K562 (cell line): Measurements from ENCODE around the gene KCNQ4. TPM values are rescaled to one million over a fixed set of nuclear protein-coding genes. Genes with fewer than 3 reads are reported as not detected.
A peak's percentile ranks its signal among the peaks of the same experiment; 100 is the strongest.

Source experiments
- ARID1B ChIP-seq: fragments of 450-650 bp; IDR thresholded peaks from 2 replicates; pipeline ENCODE4 v1.6.1; 2016; ENCODE audit warnings: antibody characterized with exemption, mild to moderate bottlenecking, inconsistent platforms
- CEBPG ChIP-seq, 3 experiments: fragments of 200-800 bp in 1 of 3; sonication (Bioruptor generic) in 1 of 3; sonication (generic) in 1 of 3; formaldehyde crosslinking in 1 of 3; IDR thresholded peaks in 2 of 3; conservative IDR thresholded peaks in 1 of 3; 2 replicates each; pipeline versions ENCODE4 v1.6.1 to v1.8.0; 2016 to 2022; ENCODE audit warnings: missing compliant biosample characterization in 2 of 3, missing genetic modification characterization in 2 of 3, mild to moderate bottlenecking in 1 of 3, missing genetic modification reagents in 1 of 3
- E2F3 ChIP-seq: fragments of 250-450 bp; sonication (Bioruptor Pico); IDR thresholded peaks from 2 replicates; pipeline ENCODE4 v1.4.0; 2020; ENCODE audit warnings: mild to moderate bottlenecking
- MTA3 ChIP-seq: fragments of 450-650 bp; formaldehyde crosslinking; IDR thresholded peaks from 2 replicates; pipeline ENCODE4 v1.6.1; 2017; ENCODE audit warnings: mild to moderate bottlenecking, borderline replicate concordance
- PHF21A ChIP-seq: fragments of 450-650 bp; IDR thresholded peaks from 2 replicates; pipeline ENCODE4 v1.6.1; 2017; ENCODE audit warnings: low read depth, borderline replicate concordance
- POLR2G ChIP-seq: fragments of 200-400 bp; formaldehyde crosslinking; IDR thresholded peaks from 2 replicates; pipeline ENCODE4 v1.6.1; 2017; ENCODE audit warnings: low read depth, mild to moderate bottlenecking, antibody characterized with exemption, low read length, moderate library complexity
- RCOR1 ChIP-seq, 2 experiments: IDR thresholded peaks; 2 replicates each; pipeline ENCODE4 v1.6.1; 2012; ENCODE audit warnings: low read depth in 2 of 2, low read length in 2 of 2, borderline replicate concordance in 1 of 2, improper control_type of control experiment in 1 of 2
- SMARCB1 ChIP-seq: IDR thresholded peaks from 2 replicates; pipeline ENCODE4 v1.6.1; 2011; ENCODE audit warnings: improper control_type of control experiment, low read depth; ENCODE audit not compliant: insufficient read length
- SMARCE1 ChIP-seq: fragments of 450-650 bp; IDR thresholded peaks from 2 replicates; pipeline ENCODE4 v1.7.1; 2016; ENCODE audit warnings: mild to moderate bottlenecking
- TAF9B ChIP-seq: fragments of 450-650 bp; IDR thresholded peaks from 2 replicates; pipeline ENCODE4 v1.6.1; 2018; ENCODE audit warnings: mild to moderate bottlenecking; ENCODE audit not compliant: partially characterized antibody
- TBL1XR1 ChIP-seq, 2 experiments: IDR thresholded peaks; 2 replicates each; pipeline ENCODE4 v1.6.1; 2012; ENCODE audit warnings: improper control_type of control experiment in 2 of 2, low read length in 2 of 2, mild to moderate bottlenecking in 1 of 2
- U2AF1 ChIP-seq: fragments of 200-400 bp; formaldehyde crosslinking; optimal IDR thresholded peaks from 2 replicates; pipeline ENCODE3; 2017; ENCODE audit warnings: mild to moderate bottlenecking, low read depth, low read length, moderate library complexity
- ZNF253 ChIP-seq: fragments of 250-450 bp; sonication (Bioruptor Pico); conservative IDR thresholded peaks from 2 replicates; pipeline ENCODE4 v1.6.1; 2021; ENCODE audit warnings: mild to moderate bottlenecking
- polyA plus RNA-seq, 8 experiments: library from polyadenylated mRNA; depleted of rRNA in 4 of 8; stranded (reverse) in 5 of 8; unstranded in 3 of 8; fragments of >200 nt; fragmentation: Nextera tagmentation in 2 of 8; fragmentation: Illumina TruSeq in 1 of 8; extraction: Ambion mirVana in 2 of 8; extraction: Trizol in 1 of 8; gene quantifications; 2 replicates each; pipeline versions ENCODE4 v1.2.1 to v1.2.3, GENCODE V29; 2011 to 2014; ENCODE audit warnings: inconsistent platforms in 1 of 8, missing spikeins in 1 of 8
- total RNA-seq, 7 experiments: library from RNA; depleted of rRNA in 6 of 7; stranded (reverse); fragments of >200 nt in 6 of 7; fragmentation: Illumina TruSeq in 2 of 7; extraction: Trizol in 2 of 7; gene quantifications; 2 replicates each; pipeline versions ENCODE4 v1.2.1 to v1.2.3, GENCODE V29; 2011 to 2021; ENCODE audit warnings: low replicate concordance in 1 of 7
- TF ChIP-seq, protein P1 (sequence below): fragments of 450-650 bp; IDR thresholded peaks from 2 replicates; pipeline ENCODE4 v1.6.1; 2017; ENCODE audit warnings: antibody characterized with exemption, mild to moderate bottlenecking
- TF ChIP-seq, protein P2 (sequence below): fragments of 450-650 bp; IDR thresholded peaks from 2 replicates; pipeline ENCODE4 v1.6.1; 2016
- TF ChIP-seq, protein P3 (sequence below), 2 experiments: fragments of 450-650 bp; conservative IDR thresholded peaks; 2 replicates each; pipeline ENCODE4 v1.6.1; 2017; ENCODE audit warnings: mild to moderate bottlenecking in 2 of 2, moderate library complexity in 2 of 2
- TF ChIP-seq, protein P4 (sequence below): sonication (generic); formaldehyde crosslinking; IDR thresholded peaks from 2 replicates; pipeline ENCODE4 v1.8.0; 2022; ENCODE audit warnings: mild to moderate bottlenecking, missing genetic modification reagents
- TF ChIP-seq, protein P5 (sequence below): IDR thresholded peaks from 2 replicates; pipeline ENCODE4 v1.6.1; 2014; ENCODE audit warnings: antibody characterized with exemption

The KCNQ4 gene
- total and polyA plus RNA-seq, 9 of the 15 experiments (the other 6 are each of a cell fraction or from before 2014, with no cell fraction given) = 0.07 to 4.1 (median 0.79) TPM

DNA sequence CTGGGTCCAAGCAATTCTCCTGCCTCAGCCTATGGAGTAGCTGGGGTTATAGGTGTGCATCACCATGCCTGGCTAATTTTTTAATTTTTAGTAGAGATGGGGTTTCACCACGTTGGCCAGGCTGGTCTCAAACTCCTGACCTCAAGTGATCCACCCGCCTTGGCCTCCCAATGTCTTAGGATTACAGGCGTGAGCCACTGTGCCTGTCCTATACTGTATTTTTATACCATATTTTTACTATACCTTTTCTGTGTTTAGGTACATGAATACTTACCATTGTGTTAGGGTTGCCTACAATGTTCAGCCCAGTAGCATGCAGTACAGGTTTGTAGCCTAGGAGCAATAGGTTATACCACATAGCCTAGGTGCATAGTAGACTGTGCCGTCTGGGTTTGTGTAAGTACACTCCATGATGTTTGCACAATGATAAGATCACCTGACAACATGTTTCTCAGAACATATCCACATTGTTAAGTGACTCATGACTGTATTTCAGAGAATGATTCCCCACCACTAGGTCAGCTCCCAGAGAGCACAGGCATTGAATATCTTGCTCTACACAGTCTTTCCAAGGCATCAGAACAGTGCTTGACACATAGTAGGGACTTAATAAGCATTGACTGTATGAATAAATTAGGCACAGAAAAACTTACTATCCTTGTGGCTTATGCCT, 84.6 kb downstream of the KCNQ4 start (continued):
- TF ChIP-seq, protein P1, sequence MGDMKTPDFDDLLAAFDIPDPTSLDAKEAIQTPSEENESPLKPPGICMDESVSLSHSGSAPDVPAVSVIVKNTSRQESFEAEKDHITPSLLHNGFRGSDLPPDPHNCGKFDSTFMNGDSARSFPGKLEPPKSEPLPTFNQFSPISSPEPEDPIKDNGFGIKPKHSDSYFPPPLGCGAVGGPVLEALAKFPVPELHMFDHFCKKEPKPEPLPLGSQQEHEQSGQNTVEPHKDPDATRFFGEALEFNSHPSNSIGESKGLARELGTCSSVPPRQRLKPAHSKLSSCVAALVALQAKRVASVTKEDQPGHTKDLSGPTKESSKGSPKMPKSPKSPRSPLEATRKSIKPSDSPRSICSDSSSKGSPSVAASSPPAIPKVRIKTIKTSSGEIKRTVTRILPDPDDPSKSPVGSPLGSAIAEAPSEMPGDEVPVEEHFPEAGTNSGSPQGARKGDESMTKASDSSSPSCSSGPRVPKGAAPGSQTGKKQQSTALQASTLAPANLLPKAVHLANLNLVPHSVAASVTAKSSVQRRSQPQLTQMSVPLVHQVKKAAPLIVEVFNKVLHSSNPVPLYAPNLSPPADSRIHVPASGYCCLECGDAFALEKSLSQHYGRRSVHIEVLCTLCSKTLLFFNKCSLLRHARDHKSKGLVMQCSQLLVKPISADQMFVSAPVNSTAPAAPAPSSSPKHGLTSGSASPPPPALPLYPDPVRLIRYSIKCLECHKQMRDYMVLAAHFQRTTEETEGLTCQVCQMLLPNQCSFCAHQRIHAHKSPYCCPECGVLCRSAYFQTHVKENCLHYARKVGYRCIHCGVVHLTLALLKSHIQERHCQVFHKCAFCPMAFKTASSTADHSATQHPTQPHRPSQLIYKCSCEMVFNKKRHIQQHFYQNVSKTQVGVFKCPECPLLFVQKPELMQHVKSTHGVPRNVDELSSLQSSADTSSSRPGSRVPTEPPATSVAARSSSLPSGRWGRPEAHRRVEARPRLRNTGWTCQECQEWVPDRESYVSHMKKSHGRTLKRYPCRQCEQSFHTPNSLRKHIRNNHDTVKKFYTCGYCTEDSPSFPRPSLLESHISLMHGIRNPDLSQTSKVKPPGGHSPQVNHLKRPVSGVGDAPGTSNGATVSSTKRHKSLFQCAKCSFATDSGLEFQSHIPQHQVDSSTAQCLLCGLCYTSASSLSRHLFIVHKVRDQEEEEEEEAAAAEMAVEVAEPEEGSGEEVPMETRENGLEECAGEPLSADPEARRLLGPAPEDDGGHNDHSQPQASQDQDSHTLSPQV = peak; percentile 96
- TF ChIP-seq TAF9B = peak; percentile 12
- peak in 1 of 2 experiments; percentile 86; a peak in 2 of 4 replicates for TF ChIP-seq RCOR1 (IDR thresholded peaks at IDR 0.05; ENCODE audit: borderline replicate concordance in 1 of 2, low read depth in 2 of 2, low read length in 2 of 2)
- TF ChIP-seq PHF21A = no peak
- no peak for TF ChIP-seq ZNF253
- TF ChIP-seq MTA3 = peak; percentile 79
- peak; percentile 94 for TF ChIP-seq SMARCE1
- TF ChIP-seq SMARCB1 = no peak
- TF ChIP-seq, protein P2, sequence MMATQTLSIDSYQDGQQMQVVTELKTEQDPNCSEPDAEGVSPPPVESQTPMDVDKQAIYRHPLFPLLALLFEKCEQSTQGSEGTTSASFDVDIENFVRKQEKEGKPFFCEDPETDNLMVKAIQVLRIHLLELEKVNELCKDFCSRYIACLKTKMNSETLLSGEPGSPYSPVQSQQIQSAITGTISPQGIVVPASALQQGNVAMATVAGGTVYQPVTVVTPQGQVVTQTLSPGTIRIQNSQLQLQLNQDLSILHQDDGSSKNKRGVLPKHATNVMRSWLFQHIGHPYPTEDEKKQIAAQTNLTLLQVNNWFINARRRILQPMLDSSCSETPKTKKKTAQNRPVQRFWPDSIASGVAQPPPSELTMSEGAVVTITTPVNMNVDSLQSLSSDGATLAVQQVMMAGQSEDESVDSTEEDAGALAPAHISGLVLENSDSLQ = peak; percentile 72
- TF ChIP-seq POLR2G = no peak
- TF ChIP-seq, protein P3, sequence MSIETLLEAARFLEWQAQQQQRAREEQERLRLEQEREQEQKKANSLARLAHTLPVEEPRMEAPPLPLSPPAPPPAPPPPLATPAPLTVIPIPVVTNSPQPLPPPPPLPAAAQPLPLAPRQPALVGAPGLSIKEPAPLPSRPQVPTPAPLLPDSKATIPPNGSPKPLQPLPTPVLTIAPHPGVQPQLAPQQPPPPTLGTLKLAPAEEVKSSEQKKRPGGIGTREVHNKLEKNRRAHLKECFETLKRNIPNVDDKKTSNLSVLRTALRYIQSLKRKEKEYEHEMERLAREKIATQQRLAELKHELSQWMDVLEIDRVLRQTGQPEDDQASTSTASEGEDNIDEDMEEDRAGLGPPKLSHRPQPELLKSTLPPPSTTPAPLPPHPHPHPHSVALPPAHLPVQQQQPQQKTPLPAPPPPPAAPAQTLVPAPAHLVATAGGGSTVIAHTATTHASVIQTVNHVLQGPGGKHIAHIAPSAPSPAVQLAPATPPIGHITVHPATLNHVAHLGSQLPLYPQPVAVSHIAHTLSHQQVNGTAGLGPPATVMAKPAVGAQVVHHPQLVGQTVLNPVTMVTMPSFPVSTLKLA (conservative IDR thresholded peaks at IDR 0.05) = peak in 1 of 2 experiments; percentile 67; a peak in 2 of 4 replicates
- no peak for TF ChIP-seq CEBPG (CRISPR knock-in tag; IDR thresholded peaks at IDR 0.05)
- peak; percentile 70 to 71 for TF ChIP-seq CEBPG (tag; conservative IDR thresholded peaks at IDR 0.05 in 1 of 2, IDR thresholded peaks at IDR 0.05 in 1 of 2)
- TF ChIP-seq, protein P4, sequence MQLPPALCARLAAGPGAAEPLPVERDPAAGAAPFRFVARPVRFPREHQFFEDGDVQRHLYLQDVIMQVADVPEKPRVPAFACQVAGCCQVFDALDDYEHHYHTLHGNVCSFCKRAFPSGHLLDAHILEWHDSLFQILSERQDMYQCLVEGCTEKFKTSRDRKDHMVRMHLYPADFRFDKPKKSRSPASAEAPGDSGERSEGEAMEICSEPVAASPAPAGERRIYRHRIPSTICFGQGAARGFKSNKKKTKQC = no peak
- TF ChIP-seq E2F3 (CRISPR knock-in tag) = no peak
- TF ChIP-seq TBL1XR1 (IDR thresholded peaks at IDR 0.05; ENCODE audit: low read length in 2 of 2) = peak in 1 of 2 experiments; percentile 70; a peak in 2 of 4 replicates
- peak; percentile 90 for TF ChIP-seq ARID1B
- TF ChIP-seq, protein P5, sequence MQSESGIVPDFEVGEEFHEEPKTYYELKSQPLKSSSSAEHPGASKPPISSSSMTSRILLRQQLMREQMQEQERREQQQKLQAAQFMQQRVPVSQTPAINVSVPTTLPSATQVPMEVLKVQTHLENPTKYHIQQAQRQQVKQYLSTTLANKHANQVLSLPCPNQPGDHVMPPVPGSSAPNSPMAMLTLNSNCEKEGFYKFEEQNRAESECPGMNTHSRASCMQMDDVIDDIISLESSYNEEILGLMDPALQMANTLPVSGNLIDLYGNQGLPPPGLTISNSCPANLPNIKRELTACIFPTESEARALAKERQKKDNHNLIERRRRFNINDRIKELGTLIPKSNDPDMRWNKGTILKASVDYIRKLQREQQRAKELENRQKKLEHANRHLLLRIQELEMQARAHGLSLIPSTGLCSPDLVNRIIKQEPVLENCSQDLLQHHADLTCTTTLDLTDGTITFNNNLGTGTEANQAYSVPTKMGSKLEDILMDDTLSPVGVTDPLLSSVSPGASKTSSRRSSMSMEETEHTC = peak; percentile 74
- TF ChIP-seq U2AF1 = no peak
